ENCODE measurements around the gene STX11.

The STX11 gene

DNA sequence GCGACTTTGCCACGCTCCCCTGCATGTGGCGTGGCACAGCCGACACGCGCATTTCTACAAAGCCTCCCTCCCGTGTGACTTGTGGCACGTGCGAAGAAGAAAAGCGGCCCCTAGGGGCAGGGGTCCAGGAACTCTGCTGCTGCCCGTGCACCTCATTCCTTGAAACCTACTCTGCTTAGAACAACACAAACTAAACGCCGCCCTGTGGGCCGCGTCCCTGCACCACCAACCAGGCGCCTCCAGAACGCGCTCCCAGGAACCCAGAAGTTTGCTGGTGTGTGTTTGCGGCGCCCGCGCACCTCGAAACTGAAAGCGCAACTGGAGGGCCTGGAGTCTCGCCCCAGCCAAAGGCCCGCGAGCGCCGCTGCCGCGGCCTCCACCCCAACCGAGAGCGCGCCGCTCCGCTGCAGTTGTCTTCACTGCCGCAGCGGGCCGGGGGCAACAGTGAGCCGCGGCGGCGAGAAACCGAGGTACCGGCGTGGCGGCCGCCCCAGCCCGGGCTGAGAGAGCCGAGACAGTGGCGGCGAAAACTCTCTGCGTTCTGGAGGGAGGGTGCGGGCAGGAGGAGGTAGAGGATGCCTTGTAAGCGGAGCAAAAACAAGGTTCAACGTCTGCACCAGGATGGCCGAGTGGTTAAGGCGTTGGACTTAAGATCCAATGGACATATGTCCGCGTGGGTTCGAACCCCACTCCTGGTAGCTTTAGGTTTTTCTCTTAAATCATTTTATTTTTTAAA is 65.8 kb downstream of the STX11 start:
- DNase-seq: peak; percentile 37 to 65

DNA sequence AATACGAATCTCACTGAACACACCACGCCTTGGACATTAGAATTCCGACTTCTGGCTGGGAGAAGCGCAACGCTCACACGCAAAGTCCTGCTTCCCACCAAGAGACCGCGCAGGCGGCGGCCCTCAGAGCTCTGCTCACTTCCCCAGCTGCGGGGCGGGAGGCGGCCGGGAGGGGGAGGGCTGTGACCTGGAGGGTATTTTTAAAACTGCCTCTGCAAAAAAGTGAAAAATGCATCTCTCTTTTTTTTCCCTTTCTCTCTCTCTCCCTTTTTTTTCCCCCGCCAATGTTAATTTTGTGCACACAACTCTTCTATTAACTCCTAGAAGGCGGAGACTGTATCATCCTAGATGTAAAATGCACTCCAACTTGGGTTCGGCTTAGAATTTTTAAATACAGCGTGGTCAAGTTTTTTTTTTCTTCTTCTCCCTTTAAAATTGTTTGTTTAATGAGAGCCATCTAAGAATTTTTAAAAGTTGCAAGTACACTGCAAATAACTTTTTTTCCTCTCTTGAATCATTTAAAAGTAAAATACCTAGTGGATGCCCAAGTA is 66.4 kb downstream of the STX11 start:
- DNase-seq: no peak

DNA sequence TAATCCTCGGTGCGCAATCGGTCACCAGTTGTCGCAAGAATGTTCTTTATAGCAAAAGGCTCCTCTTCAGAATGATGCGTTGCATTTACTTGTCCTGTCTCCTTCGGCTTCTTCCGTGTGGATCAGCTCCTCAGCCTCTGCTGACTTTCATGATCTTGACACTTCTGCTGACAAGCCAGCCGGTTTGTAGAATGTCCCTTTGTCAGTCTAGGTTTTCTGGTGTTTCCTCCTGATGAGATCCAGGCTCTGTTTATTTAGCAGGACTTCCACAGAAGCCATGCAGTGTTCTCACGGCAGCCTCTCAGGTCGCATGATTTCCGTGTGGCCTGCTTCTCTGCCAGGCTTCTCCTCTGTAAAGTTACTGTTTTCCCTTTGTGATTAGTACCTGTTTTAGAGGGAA is 66.9 kb downstream of the STX11 start:
- no peak for DNase-seq

DNA sequence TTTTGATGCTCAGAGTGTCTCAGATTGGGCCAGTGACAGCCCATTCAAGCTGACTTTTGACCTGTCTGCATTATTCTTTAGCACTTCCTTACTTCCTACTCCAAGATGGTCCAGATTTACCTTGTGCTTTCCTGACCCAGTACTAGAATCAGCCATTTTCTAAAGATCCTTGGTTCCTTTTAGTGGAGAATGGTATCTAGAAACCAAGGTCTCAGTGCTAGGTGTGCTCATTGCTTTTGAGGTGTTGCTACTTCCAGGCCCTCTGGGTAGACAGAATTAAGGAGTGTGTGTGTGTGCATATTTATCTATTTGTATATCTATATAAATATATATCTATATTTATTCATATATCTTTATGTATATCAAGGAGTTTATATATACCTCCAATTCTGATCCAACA is 67.5 kb downstream of the STX11 start:
- DNase-seq: no peak

DNA sequence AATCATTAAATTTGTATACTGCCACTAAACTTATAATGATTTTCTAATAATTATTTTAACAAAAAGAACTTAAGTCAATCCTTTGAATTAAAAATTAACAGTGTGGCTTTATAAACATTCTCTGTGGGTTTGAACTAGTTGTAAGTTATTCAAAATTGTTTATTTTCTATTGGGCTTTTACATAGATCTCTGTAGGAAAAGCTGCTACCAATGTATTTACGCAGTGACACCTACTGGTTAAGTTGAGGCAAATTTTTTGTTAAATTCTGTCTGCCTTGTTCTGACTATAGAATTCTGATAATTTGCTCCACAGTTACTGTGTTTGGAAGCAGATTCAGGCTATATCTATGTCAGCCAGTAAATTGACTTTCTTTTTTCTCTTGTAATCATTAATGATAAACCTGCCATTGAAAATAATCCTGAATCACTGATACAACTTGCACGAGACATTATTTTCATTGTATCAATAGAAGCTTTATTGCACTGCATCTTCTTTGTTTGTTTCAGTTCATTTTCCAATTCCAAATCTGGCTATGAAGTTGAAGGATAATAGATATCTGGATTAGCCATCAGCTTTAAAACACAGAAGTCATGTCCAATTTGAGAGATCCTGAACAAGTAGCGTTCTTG is 68.9 kb downstream of the STX11 start:
- no peak for DNase-seq

DNA sequence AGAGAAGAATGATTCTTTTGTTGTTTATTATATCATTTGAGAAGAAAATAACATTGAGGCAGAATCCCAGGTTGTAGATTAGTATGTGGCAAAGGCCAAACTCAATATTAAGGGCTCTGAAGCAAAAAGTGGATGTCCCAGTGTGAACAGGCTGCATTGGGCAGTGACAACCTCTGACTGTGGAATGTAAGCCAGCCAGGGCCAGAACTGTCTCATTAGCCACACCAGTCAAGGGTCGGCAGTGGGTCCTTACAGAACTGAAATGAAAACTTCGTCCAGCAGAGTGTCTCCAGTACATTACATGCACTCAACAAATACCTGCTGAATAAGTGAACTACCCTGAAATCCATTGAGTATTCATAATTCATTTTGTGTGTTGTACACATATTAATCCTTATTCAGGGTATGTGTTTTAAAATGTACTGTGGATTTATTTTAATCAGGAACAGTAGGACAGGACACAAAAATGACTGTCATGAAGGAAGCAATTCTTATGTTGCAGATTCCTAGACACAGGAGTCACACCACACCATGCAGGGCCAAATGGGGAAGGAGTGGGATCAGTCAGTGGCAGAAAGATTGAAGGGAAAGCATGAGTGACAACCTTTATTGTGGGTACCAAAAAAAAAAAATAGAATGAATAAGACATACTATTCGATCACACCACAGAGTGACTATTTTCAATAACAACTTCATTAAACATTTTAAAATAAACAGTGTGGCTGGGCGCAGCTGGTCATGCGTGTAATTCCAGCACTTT is 69.9 kb downstream of the STX11 start:
- DNase-seq: no peak

DNA sequence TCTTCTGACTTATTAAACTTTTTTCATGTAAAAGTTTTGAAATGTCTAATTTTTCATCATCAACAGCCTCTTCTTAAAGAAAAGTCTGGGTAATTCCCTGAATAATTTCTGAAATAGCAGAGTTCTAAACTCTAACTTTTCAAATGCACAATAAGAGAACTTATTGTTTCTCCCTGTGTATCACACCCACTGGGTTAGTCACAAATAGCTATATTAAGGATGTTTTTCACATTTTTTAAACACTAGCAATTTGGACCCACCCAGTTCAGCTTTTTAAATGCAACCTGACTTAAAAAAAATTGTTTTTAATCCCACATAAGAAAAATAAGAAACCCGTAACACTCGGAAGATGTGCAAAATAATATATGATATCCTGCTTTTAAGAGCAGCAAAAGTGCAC is 73.4 kb downstream of the STX11 start:
- no peak for DNase-seq

DNA sequence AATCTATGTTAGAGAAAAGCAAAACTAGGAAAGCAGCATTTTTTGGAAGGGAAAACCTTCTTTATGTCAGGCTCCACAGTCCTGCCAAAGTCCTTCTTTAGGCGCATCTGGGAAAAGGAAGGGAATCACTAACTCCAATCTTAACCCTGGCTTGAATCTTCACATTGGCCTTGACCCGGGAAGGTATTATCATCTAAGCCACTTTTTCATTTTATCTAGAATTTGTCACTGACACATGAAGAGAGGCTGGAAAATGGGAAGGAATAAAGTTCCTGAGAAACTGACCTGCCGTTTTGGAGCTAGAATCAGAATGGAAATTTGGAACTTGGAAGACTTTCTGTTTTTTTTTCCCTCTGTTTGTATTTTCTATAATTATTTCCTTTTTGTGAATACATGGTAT is 81.4 kb downstream of the STX11 start:
- no peak for DNase-seq

DNA sequence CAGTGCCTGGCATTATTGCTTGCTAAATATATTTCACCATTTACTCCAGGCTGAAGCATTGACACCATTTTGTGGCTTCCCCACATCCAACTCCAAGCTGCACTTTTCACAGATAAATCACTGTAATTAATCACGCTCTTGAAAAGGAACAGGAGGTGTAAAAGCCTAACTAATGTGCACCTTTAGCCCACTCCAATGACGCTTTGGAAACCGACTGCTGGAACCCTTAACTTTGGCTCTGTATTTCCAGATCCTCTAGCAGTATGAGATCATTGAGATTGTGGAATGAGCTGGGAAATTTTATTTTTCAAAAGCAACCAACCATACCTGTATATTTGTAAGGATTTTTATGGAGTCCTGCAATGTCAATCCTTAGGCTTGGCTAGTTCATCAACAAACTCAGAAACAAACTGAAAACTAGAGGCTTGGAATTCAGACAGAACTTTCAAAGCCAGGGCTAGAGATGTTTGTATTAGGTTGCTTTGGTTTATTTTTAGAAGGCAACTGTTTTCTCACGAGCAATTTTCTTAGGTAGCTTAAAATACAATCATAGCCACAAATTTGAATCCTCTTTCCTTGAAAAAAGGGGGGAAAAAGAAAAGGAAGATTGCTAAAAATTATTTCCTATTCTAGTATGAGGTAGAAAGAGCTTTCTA is 82.0 kb downstream of the STX11 start:
- DNase-seq: no peak

DNA sequence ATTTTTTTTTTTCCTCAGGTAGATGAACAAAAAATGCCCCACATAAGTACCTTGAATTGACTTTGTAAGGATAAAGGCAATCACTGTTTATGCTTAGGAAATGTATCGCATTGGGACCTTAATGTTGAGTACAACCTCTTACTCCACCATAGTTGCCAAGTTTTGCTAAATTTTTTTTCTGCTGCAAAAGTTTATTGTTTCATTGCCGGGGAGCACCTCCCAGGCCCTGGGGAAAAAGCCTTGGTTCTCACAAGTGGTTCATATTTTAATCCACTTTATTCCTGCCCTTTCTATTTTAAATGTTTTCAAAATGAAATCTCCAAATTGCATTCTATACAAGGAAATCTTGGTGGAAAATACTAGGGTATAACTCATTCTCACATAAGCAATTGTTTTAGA is 82.5 kb downstream of the STX11 start:
- DNase-seq: no peak

DNA sequence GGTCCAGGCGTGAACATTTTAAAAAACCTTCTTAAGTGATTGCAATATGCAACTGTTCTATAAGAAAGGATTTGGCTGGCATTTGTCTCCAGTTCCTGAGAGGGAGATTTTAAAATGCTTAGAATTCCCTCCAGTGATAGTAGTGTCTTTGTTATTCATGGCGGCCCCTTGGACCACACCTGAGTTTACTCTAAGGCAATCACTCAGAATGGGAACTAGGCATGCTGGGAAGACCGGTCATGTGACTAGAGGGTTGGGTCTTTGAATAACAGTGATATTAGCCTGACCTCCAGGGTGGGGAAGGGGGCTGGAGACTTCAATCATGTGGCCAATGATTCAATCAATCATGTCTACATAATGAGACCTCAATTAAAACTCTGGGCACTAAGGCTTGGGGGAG is 84.1 kb downstream of the STX11 start:
- no peak for DNase-seq

DNA sequence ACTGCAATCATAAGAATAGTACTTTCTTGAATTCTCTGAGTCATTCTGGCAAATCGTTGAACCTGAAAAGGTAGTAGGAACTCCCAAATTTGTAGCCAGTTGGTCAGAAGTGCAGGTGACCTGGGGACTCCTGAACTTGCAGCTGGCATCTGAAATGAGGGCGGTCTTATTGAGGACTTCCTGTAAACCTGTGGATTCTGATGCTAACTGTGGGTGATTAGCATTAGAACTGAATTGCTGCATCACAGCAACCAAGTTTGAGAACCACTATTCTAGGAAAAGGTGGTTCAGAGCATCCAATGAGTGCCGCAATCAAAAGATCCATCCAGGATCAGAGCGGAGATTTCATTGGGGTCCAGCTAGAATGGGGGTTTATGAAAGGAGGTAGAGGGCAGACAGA is 84.6 kb downstream of the STX11 start:
- DNase-seq: no peak
